Hindlimb muscle (tissue), 1 donor: Measurements from ENCODE around the gene TMPRSS2. TPM values are rescaled to one million over a fixed set of nuclear protein-coding genes. Genes with fewer than 3 reads are reported as not detected.

ENCODE experiments used
- DNase-seq: peaks from one replicate; pipeline ENCODE4 v3.0.0-alpha.2; 2013
- polyA plus RNA-seq: library from polyadenylated mRNA; unstranded; fragments of 120-200 nt; gene quantifications from one replicate; pipeline ENCODE4 v1.2.1, GENCODE V29; 2013; ENCODE audit not compliant: insufficient read length

The TMPRSS2 gene
- not detected for polyA plus RNA-seq

GRCh38 chr21:41507521-41508414, at the start of gene TMPRSS2:
TSS of gene TMPRSS2 (minus strand) at chr21:41508158. CDS start at chr21:41498133, 10,025 bp downstream.
- DNase-seq, result no peak

GRCh38 chr21:41555057-41555456, 47.1 kb upstream of the TMPRSS2 start:
- no peak for DNase-seq

GRCh38 chr21:41552254-41552653, 44.3 kb upstream of the TMPRSS2 start:
- no peak for DNase-seq

- no peak for DNase-seq
These were observed 40.8 kb upstream of the TMPRSS2 start for GRCh38 chr21:41548781-41549180.

GRCh38 chr21:41547111-41547510, 39.2 kb upstream of the TMPRSS2 start:
- DNase-seq, result no peak

- DNase-seq, result no peak
These were observed 37.8 kb upstream of the TMPRSS2 start for GRCh38 chr21:41545500-41546359.

- DNase-seq, result no peak
These were observed 34.8 kb upstream of the TMPRSS2 start for GRCh38 chr21:41542727-41543126.

GRCh38 chr21:41537356-41537755, 29.4 kb upstream of the TMPRSS2 start:
- no peak for DNase-seq

- DNase-seq, result no peak
These were observed 28.8 kb upstream of the TMPRSS2 start for GRCh38 chr21:41536827-41537103.

GRCh38 chr21:41536076-41536826, 28.3 kb upstream of the TMPRSS2 start:
- no peak for DNase-seq

GRCh38 chr21:41530366-41530765, 22.4 kb upstream of the TMPRSS2 start:
- DNase-seq, result no peak

- DNase-seq, result no peak
These were observed 21.8 kb upstream of the TMPRSS2 start for GRCh38 chr21:41529769-41530168.

GRCh38 chr21:41526478-41527087, 18.6 kb upstream of the TMPRSS2 start:
- no peak for DNase-seq

- no peak for DNase-seq
These were observed 15.2 kb upstream of the TMPRSS2 start for GRCh38 chr21:41523175-41523574.

- no peak for DNase-seq
These were observed 13.6 kb upstream of the TMPRSS2 start for GRCh38 chr21:41521489-41522027.

- no peak for DNase-seq
These were observed 12.8 kb upstream of the TMPRSS2 start for GRCh38 chr21:41520560-41521442.

GRCh38 chr21:41519806-41520559, 12.0 kb upstream of the TMPRSS2 start:
- no peak for DNase-seq

GRCh38 chr21:41518757-41519156, 10.8 kb upstream of the TMPRSS2 start:
- no peak for DNase-seq

- DNase-seq, result no peak
These were observed 3.9 kb upstream of the TMPRSS2 start for GRCh38 chr21:41511858-41512257.

GRCh38 chr21:41510500-41510899, 2.5 kb upstream of the TMPRSS2 start:
- no peak for DNase-seq
